GM12878 (cell line): ENCODE results near the gene NPLOC4. TPM values are rescaled to one million over a fixed set of nuclear protein-coding genes. Genes with fewer than 3 reads are reported as not detected.

Experiments used
- ATAC-seq: fragments of 200-7000 bp; cut with Tn5 transposase; 3 replicates; pipeline ENCODE4 v1.9.1; 2020; ENCODE audit warnings: mild to moderate bottlenecking, moderate library complexity
- BruUV-seq: library from RNA; stranded (reverse); fragments of 400-500 nt; replicated peaks from 2 replicates; lab custom pipeline; 2021; lab: Mats Ljungman, UMichigan
- CTCF ChIA-PET: fragments of 300-600 bp; sonication (Branson Sonifier 250); formaldehyde crosslinking; extraction: SDS; loops from one replicate; lab custom pipeline; 2021; ENCODE audit warnings: inconsistent platforms; lab: Yijun Ruan, JAX
- POLR2A ChIA-PET: fragments of 350-600 bp; formaldehyde crosslinking; extraction: SDS; loops from one replicate; lab custom pipeline; 2021; ENCODE audit warnings: inconsistent platforms; lab: Charles Lee
- RAD21 ChIA-PET: fragments of 300-600 bp; sonication (Branson Sonifier 250); formaldehyde crosslinking; loops from one replicate; lab custom pipeline; 2023; ENCODE audit warnings: antibody characterized with exemption; ENCODE audit not compliant: unreplicated experiment; lab: Charles Lee
- SMC1A ChIA-PET: fragments of 300-600 bp; sonication (Branson Sonifier 250); formaldehyde crosslinking; loops from one replicate; lab custom pipeline; 2023; ENCODE audit not compliant: unreplicated experiment, uncharacterized antibody; lab: Charles Lee
- DNase-seq: peaks from one replicate; pipeline ENCODE4 v3.0.0-alpha.2; 2011; ENCODE audit warnings: low read depth, low spot score
- FAIRE-seq: peaks from 3 replicates; lab custom pipeline; 2011; peaks lifted over from hg19 to GRCh38; lab: Jason Lieb, UNC
- H2AFZ ChIP-seq: 2 replicates; pipeline ENCODE4 v1.6.0; 2011; ENCODE audit warnings: low read depth, low read length, control low read depth; ENCODE audit not compliant: control insufficient read depth
- H3K27ac ChIP-seq: 2 replicates; pipeline ENCODE4 v1.5.1; 2011; ENCODE audit warnings: control low read depth; ENCODE audit not compliant: control insufficient read depth, insufficient read depth
- H3K27me3 ChIP-seq, 2 experiments: replicated peaks in 1 of 2; 2 replicates each; pipeline versions ENCODE4 v1.6.0 to v1.6.1; 2011; ENCODE audit warnings: low read length in 1 of 2; ENCODE audit not compliant: control insufficient read depth in 2 of 2, insufficient read depth in 2 of 2
- H3K36me3 ChIP-seq, 2 experiments: 2 replicates each; pipeline ENCODE4 v1.5.1; 2011; ENCODE audit warnings: low read length in 1 of 2; ENCODE audit not compliant: control insufficient read depth in 2 of 2, insufficient read depth in 2 of 2
- H3K4me1 ChIP-seq: 2 replicates; pipeline ENCODE4 v1.6.1; 2011; ENCODE audit warnings: mild to moderate bottlenecking, low read length, moderate library complexity, mixed read lengths; ENCODE audit not compliant: control insufficient read depth, insufficient read depth
- H3K4me2 ChIP-seq: 2 replicates; pipeline ENCODE4 v1.6.0; 2011; ENCODE audit warnings: control low read depth; ENCODE audit not compliant: control insufficient read depth, insufficient read depth
- H3K4me3 ChIP-seq: fragments of 200-600 bp; sonication (generic); 2 replicates; pipeline ENCODE4 v1.5.1; 2016
- H3K79me2 ChIP-seq: 2 replicates; pipeline ENCODE4 v1.6.0; 2011; ENCODE audit warnings: low read length; ENCODE audit not compliant: control insufficient read depth, insufficient read depth
- H3K9ac ChIP-seq: 2 replicates; pipeline ENCODE4 v1.8.0; 2011; ENCODE audit warnings: low read length, control low read depth, mixed read lengths; ENCODE audit not compliant: control insufficient read depth, insufficient read depth
- H3K9me3 ChIP-seq: replicated peaks from 3 replicates; pipeline ENCODE4 v1.5.1; 2011; ENCODE audit warnings: mild to moderate bottlenecking, low read length; ENCODE audit not compliant: control insufficient read depth, insufficient read depth
- H4K20me1 ChIP-seq: 2 replicates; pipeline ENCODE4 v1.6.0; 2011; ENCODE audit not compliant: control insufficient read depth, insufficient read depth
- BMI1 ChIP-seq: fragments of 450-650 bp; IDR thresholded peaks from 2 replicates; pipeline ENCODE4 v1.6.1; 2016; ENCODE audit warnings: mild to moderate bottlenecking, moderate library complexity, borderline replicate concordance
- CHD1 ChIP-seq: IDR thresholded peaks from 2 replicates; pipeline ENCODE4 v1.6.1; 2012; ENCODE audit warnings: low read depth, low read length, improper control_type of control experiment
- CHD2 ChIP-seq: IDR thresholded peaks from 2 replicates; pipeline ENCODE4 v1.6.1; 2011; ENCODE audit warnings: low read depth, low read length, improper control_type of control experiment, borderline replicate concordance
- FOXK2 ChIP-seq: fragments of 450-650 bp; IDR thresholded peaks from 2 replicates; pipeline ENCODE4 v1.6.1; 2017; ENCODE audit warnings: mild to moderate bottlenecking, moderate library complexity
- HCFC1 ChIP-seq: fragments of 150-350 bp; IDR thresholded peaks from 2 replicates; pipeline ENCODE4 v1.6.1; 2014; ENCODE audit warnings: low read length
- NR2C2 ChIP-seq: IDR thresholded peaks from 2 replicates; pipeline ENCODE4 v1.6.1; 2011; ENCODE audit warnings: borderline replicate concordance, low read depth; ENCODE audit not compliant: control insufficient read depth, insufficient read length
- PAX8 ChIP-seq: fragments of 450-650 bp; IDR thresholded peaks from 2 replicates; pipeline ENCODE4 v1.6.1; 2017; ENCODE audit warnings: mild to moderate bottlenecking, moderate library complexity
- POLR2AphosphoS2 ChIP-seq: IDR thresholded peaks from 2 replicates; pipeline ENCODE4 v1.6.1; 2011; ENCODE audit warnings: low read depth, mild to moderate bottlenecking, low read length, improper control_type of control experiment, moderate library complexity
- RBBP5 ChIP-seq: fragments of 200-600 bp; sonication (generic); conservative IDR thresholded peaks from 2 replicates; pipeline ENCODE4 v1.6.1; 2016
- REST ChIP-seq: IDR thresholded peaks from 2 replicates; pipeline ENCODE4 v1.6.1; 2012; ENCODE audit warnings: mild to moderate bottlenecking, low read depth, low read length
- RFX5 ChIP-seq: IDR thresholded peaks from 2 replicates; pipeline ENCODE4 v1.6.1; 2011; ENCODE audit warnings: low read depth, low read length, improper control_type of control experiment
- SKIL ChIP-seq: fragments of 450-650 bp; IDR thresholded peaks from 2 replicates; pipeline ENCODE4 v1.6.1; 2017; ENCODE audit warnings: mild to moderate bottlenecking, low read depth, inconsistent platforms; ENCODE audit not compliant: poor library complexity, severe bottlenecking
- SP1 ChIP-seq: IDR thresholded peaks from one replicate; pipeline ENCODE4 v1.6.1; 2011; ENCODE audit warnings: low read depth, low read length
- TCF7 ChIP-seq: IDR thresholded peaks from 2 replicates; pipeline ENCODE4 v1.6.1; 2014; ENCODE audit warnings: antibody characterized with exemption, borderline replicate concordance
- ZSCAN29 ChIP-seq: fragments of 450-650 bp; IDR thresholded peaks from 2 replicates; pipeline ENCODE4 v1.6.1; 2017; ENCODE audit warnings: mild to moderate bottlenecking, moderate library complexity
- WGBS: methylation state at CpG from one replicate; pipeline ENCODE4 v1.1.6; 2016; ENCODE audit warnings: low lambda C conversion rate; ENCODE audit not compliant: insufficient replicate concordance, insufficient coverage; ENCODE audit errors: missing lambda C conversion rate; 5-methylcytosine and 5-hydroxymethylcytosine counted together
- in situ Hi-C: fragments of 300-500 bp; cut with MboI; formaldehyde crosslinking; loops from 9 replicates; pipeline ENCODE4 v1.14.3; 2018; ENCODE audit warnings: mixed read lengths
- intact Hi-C: fragments of 100-400 bp; cut with micrococcal nuclease; formaldehyde crosslinking; loops from one replicate; pipeline ENCODE4 v1.14.2; 2022; ENCODE audit not compliant: unreplicated experiment
- polyA plus RNA-seq, 11 experiments: library from polyadenylated mRNA; depleted of rRNA in 4 of 11; unstranded in 6 of 11; stranded (reverse) in 5 of 11; fragments of >200 nt; fragmentation: Nextera tagmentation in 4 of 11; fragmentation: Illumina TruSeq in 1 of 11; extraction: Ambion mirVana in 4 of 11; extraction: Trizol in 1 of 11; gene quantifications; 1 replicate in 1 of 11; 2 replicates in 10 of 11; pipeline versions ENCODE4 v1.2.1 to v1.2.3, GENCODE V29; 2011 to 2016; ENCODE audit warnings: inconsistent platforms in 2 of 11, missing spikeins in 2 of 11, low read depth in 1 of 11
- total RNA-seq, 4 experiments: library from RNA; depleted of rRNA in 3 of 4; stranded (reverse); fragments of >200 nt in 3 of 4; fragmentation: Illumina TruSeq in 1 of 4; extraction: Trizol in 1 of 4; gene quantifications; 2 replicates each; pipeline versions ENCODE4 v1.2.1 to v1.2.3, GENCODE V29; 2013 to 2021

Gene NPLOC4
- total and polyA plus RNA-seq, 10 of the 15 experiments (the other 5 are each of a cell fraction or from before 2014, with no cell fraction given), result 1.5 to 83.7 (median 45.8) TPM

GRCh38 chr17:81591971-81592370 lies 44.9 kb downstream of the NPLOC4 start (continued):
- no peak for TF ChIP-seq BMI1
- TF ChIP-seq SP1, result no peak
- no peak for TF ChIP-seq CHD1
- no peak for TF ChIP-seq POLR2AphosphoS2
- no peak for TF ChIP-seq REST
- TF ChIP-seq RBBP5, result no peak
- TF ChIP-seq RFX5, result no peak

GRCh38 chr17:81590121-81590520 lies 46.8 kb downstream of the NPLOC4 start:
- H3K79me2 ChIP-seq, result no peaks in the 10 kb centered on the region
- CTCF ChIA-PET, result no interaction called here
- SMC1A ChIA-PET, result no interaction called here
- POLR2A ChIA-PET, result no interaction called here
- no peak overlapping the region for H3K4me2 ChIP-seq
- H4K20me1 ChIP-seq, result peaks cover 3% of the 10 kb centered on the region; the same call in 1 of the 2 replicates
- H3K36me3 ChIP-seq, result peaks cover 25 to 34% of the 10 kb centered on the region in 2 experiments
- DNase-seq, result no peak
- no peak overlapping the region for H2AFZ ChIP-seq
- no peak overlapping the region for H3K9ac ChIP-seq
- H3K9me3 ChIP-seq, result no peaks in the 10 kb centered on the region
- WGBS, result 94% methylated on average over 8 of the region's 8 CpGs
- intact Hi-C loops, result no loop called here
- no peak for FAIRE-seq
- no peaks in the 10 kb centered on the region for H3K27me3 ChIP-seq
- no peak for ATAC-seq
- H3K27ac ChIP-seq, result no peak overlapping the region
- no peak overlapping the region for H3K4me3 ChIP-seq
- in situ Hi-C loops, result no loop called here
- H3K4me1 ChIP-seq, result no peaks in the 10 kb centered on the region
- no TSS peak for BruUV-seq
- RAD21 ChIA-PET, result no interaction called here
- TF ChIP-seq NR2C2, result no peak
- no peak for TF ChIP-seq TCF7
- no peak for TF ChIP-seq ZSCAN29
- TF ChIP-seq HCFC1, result no peak
- no peak for TF ChIP-seq CHD2
- no peak for TF ChIP-seq FOXK2
- no peak for TF ChIP-seq PAX8
- TF ChIP-seq SKIL, result no peak
